Measurements from ENCODE around the gene CCDC82.

CCDC82 gene

DNA sequence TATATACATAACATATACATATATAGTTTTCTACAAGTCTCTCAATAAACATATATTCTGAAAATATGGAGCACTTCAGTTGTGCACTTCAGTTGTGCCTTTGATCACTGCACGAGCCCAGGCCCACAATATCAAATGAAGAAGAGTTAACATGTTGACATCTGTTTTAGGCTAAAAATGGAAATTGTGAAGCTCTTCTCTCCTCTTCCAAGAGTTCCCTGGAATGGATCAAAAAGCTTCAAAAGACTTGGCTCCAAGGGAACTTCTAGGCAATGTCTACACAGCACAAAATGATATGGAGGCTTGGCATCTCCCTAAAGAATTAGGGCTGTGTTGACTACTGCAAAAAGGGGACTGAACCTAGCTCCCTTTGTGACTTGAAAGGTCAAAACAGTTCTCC is 83.6 kb downstream of the CCDC82 start:
- DNase-seq = no peak

DNA sequence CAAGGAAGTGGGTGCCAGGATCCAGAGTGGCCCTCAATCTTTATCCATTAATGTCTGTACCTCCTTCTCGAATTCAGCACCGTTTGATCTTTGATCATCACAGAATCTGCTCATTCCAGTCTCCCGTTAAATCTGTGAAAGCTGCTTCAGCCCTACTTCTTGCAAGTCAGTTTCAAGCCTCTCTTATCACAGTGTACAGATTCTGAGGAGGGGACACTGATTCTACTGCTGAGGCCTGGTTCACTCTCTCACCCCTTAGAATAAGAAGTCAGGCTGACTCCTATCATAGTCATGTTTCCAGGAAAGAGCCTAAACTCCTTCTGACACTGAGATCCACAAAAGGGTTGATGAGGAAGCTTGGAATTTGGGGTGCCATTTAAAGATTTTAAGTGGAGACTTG is 85.7 kb downstream of the CCDC82 start:
- no peak for DNase-seq

DNA sequence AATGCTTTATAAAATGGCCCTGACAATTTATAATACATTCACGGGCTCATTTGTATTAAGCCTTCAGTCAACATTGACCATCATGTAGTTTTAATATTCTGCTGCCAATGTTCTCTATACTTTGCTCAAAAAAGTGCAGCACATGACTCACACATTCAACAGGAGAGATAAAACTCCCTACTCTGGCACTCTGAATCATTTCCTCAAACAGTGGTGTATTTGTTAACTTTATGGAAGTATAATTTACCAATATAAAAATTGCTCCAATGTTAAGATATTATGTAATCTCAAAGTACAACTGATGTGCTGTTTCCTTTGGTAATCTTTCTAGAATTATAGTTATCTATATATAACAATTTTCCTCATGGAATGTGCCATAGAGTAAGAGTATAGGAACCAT is 86.6 kb downstream of the CCDC82 start:
- no peak for DNase-seq
